KMS-11 (cell line): ENCODE results near the gene EML4.
A peak's percentile ranks its signal among the peaks of the same experiment; 100 is the strongest.

Experiments used
- H2AFZ ChIP-seq: fragments of 200-600 bp; sonication (generic); 2 replicates; pipeline ENCODE4 v1.6.1; 2016; ENCODE audit warnings: antibody characterized with exemption, mixed run types, low read depth
- H3K27ac ChIP-seq: fragments of 200-600 bp; sonication (generic); 2 replicates; pipeline ENCODE4 v1.6.1; 2016; ENCODE audit warnings: mild to moderate bottlenecking, mixed run types
- H3K27me3 ChIP-seq: fragments of 200-600 bp; sonication (generic); 2 replicates; pipeline ENCODE4 v1.6.1; 2017; ENCODE audit warnings: mild to moderate bottlenecking, low read depth, mixed run types, moderate library complexity; ENCODE audit not compliant: insufficient read depth
- H3K36me3 ChIP-seq: fragments of 200-600 bp; sonication (generic); 2 replicates; pipeline ENCODE4 v1.6.1; 2017; ENCODE audit warnings: mild to moderate bottlenecking, mixed run types; ENCODE audit not compliant: insufficient read depth
- H3K4me1 ChIP-seq: fragments of 200-600 bp; sonication (generic); 2 replicates; pipeline ENCODE4 v1.6.1; 2016; ENCODE audit warnings: mild to moderate bottlenecking, low read depth, mixed run types; ENCODE audit not compliant: poor library complexity, severe bottlenecking
- H3K4me2 ChIP-seq: fragments of 200-600 bp; sonication (generic); 2 replicates; pipeline ENCODE4 v1.7.0; 2016; ENCODE audit warnings: mild to moderate bottlenecking, mixed run types
- H3K4me3 ChIP-seq: fragments of 200-600 bp; sonication (generic); IDR thresholded peaks from 2 replicates; pipeline ENCODE4 v1.6.1; 2017; ENCODE audit warnings: low read depth, low read length, mixed read lengths; ENCODE audit not compliant: insufficient read depth
- H3K79me2 ChIP-seq: fragments of 200-600 bp; sonication (generic); 2 replicates; pipeline ENCODE4 v1.6.1; 2016; ENCODE audit warnings: low read depth, mixed run types; ENCODE audit not compliant: insufficient read depth
- H3K9ac ChIP-seq: fragments of 200-600 bp; sonication (generic); 2 replicates; pipeline ENCODE4 v1.6.1; 2016; ENCODE audit warnings: mild to moderate bottlenecking, mixed run types
- H4K20me1 ChIP-seq: fragments of 200-600 bp; sonication (generic); 2 replicates; pipeline ENCODE4 v1.6.1; 2016; ENCODE audit warnings: mild to moderate bottlenecking, mixed run types; ENCODE audit not compliant: insufficient read depth
- TF ChIP-seq, protein P1 (sequence below): fragments of 200-600 bp; sonication (generic); conservative IDR thresholded peaks from 2 replicates; pipeline ENCODE4 v1.6.1; 2017; ENCODE audit warnings: low read depth, mild to moderate bottlenecking, antibody characterized with exemption, low read length, moderate library complexity, mixed read lengths

Gene EML4

DNA sequence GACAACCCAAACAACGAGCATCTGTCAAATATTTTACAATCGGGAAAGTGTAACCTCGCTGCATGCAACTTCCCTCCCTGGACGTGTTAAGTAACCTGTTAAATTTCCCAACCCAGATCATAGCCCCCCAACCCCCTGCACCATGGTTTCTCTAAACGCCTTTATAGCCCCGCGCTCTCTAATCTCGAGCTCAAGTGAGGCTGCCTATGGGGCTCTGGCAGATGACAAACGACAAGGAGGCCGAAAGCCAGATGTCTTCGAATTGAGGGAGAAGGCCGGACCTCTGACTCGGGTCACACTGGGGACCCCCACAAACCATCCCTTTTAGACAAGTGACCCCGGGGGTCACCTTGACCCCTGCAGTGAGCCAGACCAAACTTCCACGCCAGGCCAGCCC is 191.3 kb downstream of the EML4 start:
- Histone ChIP-seq H3K27me3 (no peaks in the 10 kb centered on the region), H3K4me2 (peak overlapping the region; percentile 99), H3K36me3 (no peaks in the 10 kb centered on the region), H3K4me1 (peaks cover 29% of the 10 kb centered on the region), H3K9ac (peak overlapping the region; percentile 81; the same call in 1 of the 2 replicates), H3K27ac (peak overlapping the region; percentile 82), H3K79me2 (peaks cover 55% of the 10 kb centered on the region), H2AFZ (peak overlapping the region; percentile 90), H3K4me3 (peak overlapping the region; percentile 88), H4K20me1 (0 out of 2 replicates have a peak, but pooled peaks cover 8% of the 10 kb centered on the region)
- TF ChIP-seq, protein P1, sequence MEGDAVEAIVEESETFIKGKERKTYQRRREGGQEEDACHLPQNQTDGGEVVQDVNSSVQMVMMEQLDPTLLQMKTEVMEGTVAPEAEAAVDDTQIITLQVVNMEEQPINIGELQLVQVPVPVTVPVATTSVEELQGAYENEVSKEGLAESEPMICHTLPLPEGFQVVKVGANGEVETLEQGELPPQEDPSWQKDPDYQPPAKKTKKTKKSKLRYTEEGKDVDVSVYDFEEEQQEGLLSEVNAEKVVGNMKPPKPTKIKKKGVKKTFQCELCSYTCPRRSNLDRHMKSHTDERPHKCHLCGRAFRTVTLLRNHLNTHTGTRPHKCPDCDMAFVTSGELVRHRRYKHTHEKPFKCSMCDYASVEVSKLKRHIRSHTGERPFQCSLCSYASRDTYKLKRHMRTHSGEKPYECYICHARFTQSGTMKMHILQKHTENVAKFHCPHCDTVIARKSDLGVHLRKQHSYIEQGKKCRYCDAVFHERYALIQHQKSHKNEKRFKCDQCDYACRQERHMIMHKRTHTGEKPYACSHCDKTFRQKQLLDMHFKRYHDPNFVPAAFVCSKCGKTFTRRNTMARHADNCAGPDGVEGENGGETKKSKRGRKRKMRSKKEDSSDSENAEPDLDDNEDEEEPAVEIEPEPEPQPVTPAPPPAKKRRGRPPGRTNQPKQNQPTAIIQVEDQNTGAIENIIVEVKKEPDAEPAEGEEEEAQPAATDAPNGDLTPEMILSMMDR, result no peak

DNA sequence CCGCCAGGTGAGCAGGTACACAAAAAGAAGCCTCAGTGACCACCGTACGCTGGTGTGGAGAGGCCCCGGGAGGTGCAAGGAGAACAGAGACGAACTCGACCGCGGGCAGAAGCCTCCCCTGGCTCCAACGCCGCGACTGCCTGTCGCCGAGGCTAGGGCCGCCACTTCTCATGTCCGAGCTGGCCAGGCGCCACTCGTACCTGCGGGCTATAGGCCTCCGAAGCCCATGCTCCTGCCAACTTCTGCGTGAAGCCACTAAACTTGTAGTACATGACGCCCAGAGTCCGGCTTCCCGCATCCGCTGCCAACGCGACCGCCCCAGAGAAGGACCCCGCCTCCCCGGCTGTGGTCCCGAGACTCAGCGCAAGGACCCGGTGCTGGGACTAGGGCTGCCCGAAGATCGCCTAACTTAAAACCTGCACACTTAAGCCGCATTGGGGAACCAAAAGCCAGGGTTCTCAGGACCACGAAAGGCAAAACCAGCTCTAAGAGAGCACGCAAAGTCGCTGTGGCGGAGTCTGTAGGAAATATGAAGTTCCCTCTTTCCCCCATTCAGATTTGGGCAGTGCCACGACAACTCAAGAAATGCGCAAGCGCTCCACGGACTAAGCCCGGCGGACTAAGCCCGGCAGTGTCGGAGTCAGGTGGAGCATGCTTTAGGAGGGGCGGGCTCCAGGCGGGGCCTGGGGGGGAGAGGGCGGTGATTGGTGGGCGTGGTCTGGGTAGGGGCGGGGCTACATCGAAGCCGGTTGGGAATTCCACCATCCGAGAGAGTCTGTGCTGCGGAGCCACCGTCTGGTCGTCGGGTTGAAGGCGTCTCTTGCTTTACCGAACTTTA is 192.0 kb downstream of the EML4 start, which contains the start of gene COX7A2L:
COX7A2L (minus strand) TSS at position 328 of the 838 bp plus-strand sequence; CDS start at position 272, 56 bp downstream.
- peak within 1 kb of the TSS; percentile 82 for H3K27ac ChIP-seq

DNA sequence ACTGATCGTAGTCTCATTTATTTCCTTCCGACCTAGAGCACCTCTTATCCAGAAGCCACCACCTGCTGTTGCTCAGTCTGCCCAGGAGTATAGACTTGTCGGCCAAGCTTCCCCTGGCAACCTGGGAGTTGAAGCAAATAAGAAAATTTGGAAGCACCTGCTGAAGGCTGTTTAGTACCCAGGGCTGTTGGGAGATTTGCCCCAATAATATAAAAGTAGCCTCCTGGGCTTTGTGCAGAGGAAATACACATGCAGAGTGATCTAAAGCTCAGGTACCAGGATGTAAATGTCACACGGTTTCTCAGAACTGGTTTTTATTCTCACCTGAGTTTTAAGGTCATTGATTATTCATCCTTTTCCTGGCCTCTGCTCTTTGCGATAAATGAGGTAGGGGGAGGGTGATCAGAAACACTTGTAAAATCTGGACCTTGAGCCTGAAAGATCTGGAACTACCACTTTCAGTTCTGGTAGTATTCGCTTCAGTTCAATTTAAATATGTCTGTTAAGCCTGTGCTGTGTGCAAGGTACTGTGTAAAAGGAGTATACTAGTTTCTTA is 192.7 kb downstream of the EML4 start:
- TF ChIP-seq, protein P1, result no peak; the same call in 1 of the 2 replicates
- Histone ChIP-seq H3K4me3 (no peak overlapping the region), H2AFZ (peak overlapping the region; percentile 90), H3K27me3 (no peaks in the 10 kb centered on the region), H4K20me1 (0 out of 2 replicates have a peak, but pooled peaks cover 8% of the 10 kb centered on the region), H3K4me2 (peak overlapping the region; percentile 99), H3K27ac (peak overlapping the region; percentile 82; the same call in 1 of the 2 replicates), H3K36me3 (no peaks in the 10 kb centered on the region), H3K4me1 (peaks cover 33% of the 10 kb centered on the region), H3K9ac (peak overlapping the region; percentile 40; the same call in 1 of the 2 replicates), H3K79me2 (peaks cover 41% of the 10 kb centered on the region)

More for the DNA sequence above, 192.0 kb downstream of the EML4 start, which contains the start of gene COX7A2L:
- H3K36me3 ChIP-seq, result no peaks in the 10 kb centered on the region
- H3K27me3 ChIP-seq, result no peaks in the 10 kb centered on the region
- H4K20me1 ChIP-seq, result 0 out of 2 replicates have a peak, but pooled peaks cover 8% of the 10 kb centered on the region
- peak within 1 kb of the TSS; percentile 81 for H3K9ac ChIP-seq
- peak within 1 kb of the TSS; percentile 90 for H2AFZ ChIP-seq
- peak within 1 kb of the TSS; percentile 99 for H3K4me2 ChIP-seq
- TF ChIP-seq, protein P1, result no peak; the same call in 1 of the 2 replicates
- peak within 1 kb of the TSS; percentile 89 for H3K4me3 ChIP-seq
- H3K79me2 ChIP-seq, result peaks cover 48% of the 10 kb centered on the region
- peaks cover 29% of the 10 kb centered on the region for H3K4me1 ChIP-seq

DNA sequence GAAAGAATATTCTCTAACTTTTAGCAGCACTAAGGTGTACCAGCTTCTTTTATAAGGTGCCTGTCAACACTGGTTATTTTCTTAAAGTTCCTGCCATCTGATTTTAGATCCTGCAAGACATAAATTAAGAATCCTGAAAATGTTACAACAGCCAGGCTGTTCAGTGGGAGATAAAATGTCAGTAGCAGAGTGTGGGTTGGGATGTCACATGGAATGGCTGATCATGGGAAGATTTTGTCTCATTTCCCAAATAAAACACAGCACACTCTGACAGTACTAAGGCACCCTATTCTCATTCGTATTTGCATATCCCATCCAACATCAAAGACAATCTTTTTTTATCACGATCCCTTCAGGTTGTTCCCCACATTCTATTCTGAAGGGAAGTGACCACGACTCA is 194.3 kb downstream of the EML4 start:
- Histone ChIP-seq H4K20me1 (0 out of 2 replicates have a peak, but pooled peaks cover 7% of the 10 kb centered on the region), H3K27ac (no peak overlapping the region), H3K79me2 (peaks cover 25% of the 10 kb centered on the region), H3K27me3 (no peaks in the 10 kb centered on the region), H2AFZ (no peak overlapping the region), H3K9ac (no peak overlapping the region), H3K4me3 (no peak overlapping the region), H3K36me3 (no peaks in the 10 kb centered on the region), H3K4me2 (no peak overlapping the region), H3K4me1 (peaks cover 29% of the 10 kb centered on the region)
- TF ChIP-seq, protein P1, result no peak
